ENCODE measurements around the gene PLA2G5.
"Not testable (repeated sequence)": the region's sequence is repeated elsewhere in the genome, so short reads cannot be mapped to it uniquely, and the experiment has no call there.

The PLA2G5 gene

DNA sequence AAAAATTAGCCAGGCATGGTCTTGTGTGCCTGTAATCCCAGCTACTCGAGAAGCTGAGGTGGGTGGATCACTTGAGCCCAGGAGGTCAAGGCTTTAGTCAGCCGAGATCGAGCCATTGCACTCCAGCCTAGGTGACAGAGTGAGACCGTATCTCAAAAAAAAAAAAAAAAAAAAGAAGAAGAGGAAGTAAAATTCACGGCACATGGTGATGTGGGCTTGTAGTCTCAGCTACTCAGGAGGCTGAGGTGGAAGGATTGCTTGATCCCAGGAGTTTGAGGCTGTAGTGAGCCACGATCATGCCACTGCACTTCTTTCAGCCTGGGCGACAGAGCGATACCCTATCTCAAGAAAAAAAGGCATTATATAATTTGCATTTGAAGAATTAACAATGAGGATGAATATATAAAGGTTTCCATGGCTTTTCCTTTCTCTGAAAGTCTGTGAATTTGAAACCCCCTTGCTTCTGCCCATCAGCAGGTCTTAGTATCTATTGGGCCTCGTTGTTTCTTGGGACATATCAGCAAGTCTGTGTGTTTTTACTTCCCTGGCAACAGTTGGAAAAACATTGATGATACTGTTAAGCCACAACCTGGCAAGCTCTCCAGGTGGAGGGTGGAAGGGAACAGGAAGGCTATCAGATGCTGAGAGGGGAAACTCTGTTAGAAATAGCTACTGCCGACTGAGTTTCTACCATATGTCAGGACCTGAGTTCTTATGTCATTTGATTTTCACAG lies 53.9 kb downstream of the PLA2G5 start:
- DNase-seq = no peak

DNA sequence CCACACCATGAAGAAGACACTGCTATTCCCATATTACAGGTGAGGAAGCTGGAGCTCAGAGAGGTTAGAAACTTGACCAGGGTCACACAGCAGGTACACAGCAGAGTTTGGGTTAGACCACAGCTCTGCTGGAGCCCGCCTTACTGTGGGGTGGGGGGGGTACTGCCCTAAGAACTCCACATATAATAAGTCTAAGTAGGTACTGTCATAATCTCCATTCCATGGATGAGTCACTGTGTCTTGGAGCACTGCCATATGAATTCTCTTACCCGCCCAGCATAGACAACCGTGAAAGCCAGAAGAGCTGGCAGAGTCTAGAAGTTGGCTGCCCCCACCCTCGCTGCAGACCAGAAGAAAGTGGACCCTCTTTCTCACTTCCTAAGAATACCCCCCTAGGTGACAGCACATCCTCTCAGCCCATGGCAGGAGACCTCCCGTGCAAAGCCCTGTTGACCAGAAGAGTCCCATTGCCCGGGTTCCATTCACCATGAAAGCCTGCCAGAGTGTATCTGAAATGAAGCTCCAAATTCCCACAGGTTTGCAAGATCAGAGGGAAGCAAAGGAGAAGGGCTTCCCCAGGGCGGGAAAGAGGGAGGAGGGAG lies 54.6 kb downstream of the PLA2G5 start:
- DNase-seq = peak; percentile 10

DNA sequence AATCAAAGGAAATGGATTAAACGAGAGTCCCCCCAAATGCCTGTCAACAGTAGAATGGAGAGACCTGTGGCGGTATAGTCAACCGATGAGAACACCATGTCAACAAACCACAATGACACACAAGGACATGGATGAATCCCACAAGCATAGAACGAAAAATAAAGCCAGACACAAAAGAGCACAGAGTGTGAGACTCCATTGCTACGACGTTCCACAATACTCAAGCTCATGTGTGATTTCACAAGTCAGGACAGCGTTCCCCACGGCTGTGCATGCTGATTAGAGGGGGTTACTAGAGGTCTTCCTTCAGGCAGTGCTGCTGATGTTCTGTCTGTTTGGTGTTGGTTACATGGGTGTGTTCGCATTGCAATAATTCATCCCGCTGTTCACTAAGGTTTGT lies 55.1 kb downstream of the PLA2G5 start:
- DNase-seq = no peak

- DNase-seq = no peak
Measured at GRCh38 chr1:20126041-20126805, 56.2 kb downstream of the PLA2G5 start.

DNA sequence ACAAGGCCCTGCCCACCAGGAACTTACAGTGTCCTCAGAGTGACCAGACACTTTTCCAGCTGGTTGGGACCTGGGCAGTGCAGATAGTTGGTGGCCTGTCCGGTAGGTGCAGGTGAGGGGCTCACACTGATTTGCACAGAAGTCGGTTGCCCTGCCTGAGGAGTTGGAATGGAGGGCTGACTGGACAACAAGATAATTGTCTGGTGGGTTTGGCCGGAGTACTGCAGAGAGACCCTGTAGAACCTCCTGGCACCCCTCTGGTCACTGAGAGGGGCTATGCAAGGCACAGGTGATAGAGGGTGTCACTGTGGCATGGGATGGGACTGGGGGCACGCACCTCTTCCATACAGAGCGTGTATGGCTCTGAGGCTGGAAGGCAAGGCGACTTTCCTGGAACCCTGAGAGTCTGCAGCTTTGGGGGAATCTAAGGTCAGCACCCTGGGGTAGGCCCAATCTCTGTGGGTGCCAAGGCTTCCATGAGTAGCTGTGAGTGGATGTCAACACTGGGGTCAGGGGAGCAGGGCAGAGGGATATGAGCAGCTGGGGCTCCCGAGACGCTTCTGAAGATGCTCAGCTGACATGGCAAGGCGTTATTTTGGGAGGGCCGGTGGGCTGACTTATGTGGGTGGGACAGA lies 56.9 kb downstream of the PLA2G5 start:
- no peak for DNase-seq

DNA sequence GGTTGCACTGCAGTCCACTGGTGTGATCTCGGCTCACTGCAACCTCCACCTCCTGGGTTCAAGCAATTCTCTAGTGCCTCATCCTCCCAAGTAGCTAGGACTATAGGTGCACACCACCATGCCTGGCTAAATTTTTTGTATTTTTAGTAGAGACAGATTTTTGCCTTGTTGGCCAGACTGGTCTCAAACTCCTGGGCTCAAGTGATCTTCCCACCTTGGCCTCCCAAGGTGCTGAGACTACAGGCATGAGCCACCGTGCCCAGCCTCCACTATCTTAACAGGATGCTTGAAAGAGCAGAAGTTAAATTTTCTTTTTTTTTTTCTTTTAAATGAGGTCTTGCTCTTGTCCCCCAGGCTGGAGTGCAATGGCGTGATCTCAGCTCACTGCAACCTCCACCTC lies 60.5 kb downstream of the PLA2G5 start:
- DNase-seq = not testable (repeated sequence)

DNA sequence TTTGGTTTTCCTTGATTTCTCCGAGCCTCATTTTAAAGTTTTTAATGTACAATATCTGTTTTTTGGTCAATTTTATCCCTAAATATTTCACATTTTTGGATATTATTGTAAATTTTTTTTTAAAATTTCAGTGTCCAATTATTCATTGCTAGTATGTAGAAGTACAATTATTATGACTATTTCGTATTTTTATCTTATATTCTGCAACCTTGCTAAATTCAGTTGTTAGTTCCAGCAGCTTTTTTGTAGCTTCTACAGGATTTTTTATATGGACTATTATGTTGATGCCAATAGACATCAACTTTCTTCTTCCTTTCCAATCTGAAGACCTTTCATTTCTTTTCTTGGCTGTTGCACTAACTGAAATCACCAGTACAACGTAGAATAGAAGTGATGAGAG lies 65.0 kb downstream of the PLA2G5 start:
- DNase-seq = no peak

DNA sequence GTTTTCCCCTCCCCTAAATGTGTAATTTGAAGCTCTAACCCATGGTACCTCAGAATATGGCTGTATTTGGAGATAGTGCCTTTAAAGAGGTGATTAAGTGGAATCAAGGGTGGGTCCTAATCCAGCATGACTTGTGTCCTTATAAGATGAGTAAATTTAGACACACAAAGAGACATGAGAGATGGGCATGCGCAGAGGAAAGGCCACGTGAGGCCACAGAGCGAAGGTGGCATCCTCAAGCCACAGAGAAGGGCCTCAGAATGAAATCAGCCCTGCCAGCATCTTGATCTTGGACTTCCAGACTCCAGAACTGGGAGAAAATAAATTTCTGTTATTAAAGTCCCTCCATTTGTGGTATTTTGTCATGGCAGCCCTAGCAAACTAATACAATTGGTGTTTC lies 66.3 kb downstream of the PLA2G5 start:
- no peak for DNase-seq

DNA sequence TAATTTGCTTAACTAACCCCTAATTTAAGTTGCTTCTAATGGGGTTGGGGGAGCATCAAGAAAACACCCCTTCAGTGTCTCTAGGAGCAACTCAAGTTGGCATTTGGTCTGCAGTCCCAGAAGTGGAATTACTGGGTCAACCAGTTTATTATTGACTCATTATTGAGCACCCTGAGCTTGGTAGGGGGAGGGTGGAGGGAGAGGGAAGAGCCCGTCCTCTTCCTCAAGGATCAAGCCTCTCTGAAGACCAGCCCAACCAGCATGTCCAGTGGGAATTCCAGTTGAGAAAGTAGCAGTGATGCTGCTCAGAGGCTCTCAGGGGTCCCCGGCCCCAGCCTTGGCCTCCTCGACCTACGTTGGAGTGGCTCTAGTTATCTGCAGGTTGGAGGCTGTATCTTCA lies 67.1 kb downstream of the PLA2G5 start:
- no peak for DNase-seq

DNA sequence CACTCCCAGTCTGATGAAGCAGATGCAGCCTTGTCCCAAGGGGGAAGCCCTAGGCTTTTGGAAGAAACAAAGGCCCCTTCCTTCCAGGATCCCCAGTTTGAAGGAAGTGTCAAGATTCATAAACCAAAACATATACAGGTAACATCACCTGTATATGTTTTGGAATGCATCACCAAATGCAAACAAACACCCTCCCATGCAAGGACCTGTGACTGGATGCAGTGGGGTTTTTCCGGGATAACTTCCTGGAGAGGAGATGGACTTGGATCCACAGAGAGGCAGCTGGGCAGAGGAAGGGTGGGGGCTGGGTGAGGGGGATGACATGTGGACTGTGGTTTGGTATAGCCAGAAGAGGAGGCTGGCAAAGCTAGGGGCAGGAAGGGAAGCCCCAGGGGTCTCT lies 67.6 kb downstream of the PLA2G5 start:
- no peak for DNase-seq

DNA sequence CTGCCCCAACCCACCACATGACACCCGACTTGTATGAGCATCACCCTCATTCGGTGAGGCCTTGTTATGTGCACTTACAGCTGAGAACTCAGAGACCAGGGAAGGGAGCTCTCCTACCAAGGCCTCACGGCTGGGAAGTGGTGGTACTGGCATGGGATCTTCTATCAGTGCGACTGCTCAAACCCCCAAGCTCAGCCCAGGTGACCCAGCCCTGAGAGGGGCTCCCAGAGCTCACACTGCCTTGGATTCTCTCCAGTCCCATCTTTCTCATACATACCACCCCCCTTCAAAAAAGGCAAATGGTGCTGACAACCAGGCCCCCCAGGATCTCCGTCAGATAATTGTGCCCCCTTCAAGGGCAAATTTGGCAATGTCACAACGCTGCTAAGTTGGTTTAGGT lies 68.4 kb downstream of the PLA2G5 start:
- DNase-seq = no peak

GRCh38 chr1:20138961-20139550 lies 69.1 kb downstream of the PLA2G5 start, which contains the start of gene PLA2G2F:
PLA2G2F (plus strand) TSS chr1:20139323; CDS start chr1:20139428, 105 bp downstream.
- no peak for DNase-seq

- DNase-seq = no peak
Measured at GRCh38 chr1:20139776-20140612, 70.0 kb downstream of the PLA2G5 start.

- no peak for DNase-seq
Measured at GRCh38 chr1:20141001-20141400, 71.0 kb downstream of the PLA2G5 start.

GRCh38 chr1:20141466-20141865 lies 71.5 kb downstream of the PLA2G5 start:
- DNase-seq = no peak

Data from T1000 (cell line).